ENCODE results near the gene GANAB. TPM values are rescaled to one million over a fixed set of nuclear protein-coding genes. Genes with fewer than 3 reads are reported as not detected.
"Not testable (repeated sequence)": the region's sequence is repeated elsewhere in the genome, so short reads cannot be mapped to it uniquely, and the experiment has no call there.

The GANAB gene
- total and polyA plus RNA-seq, 2 of the 13 experiments (the other 11 are each of a cell fraction or from before 2014, with no cell fraction given): 99.5 to 234 TPM

DNA sequence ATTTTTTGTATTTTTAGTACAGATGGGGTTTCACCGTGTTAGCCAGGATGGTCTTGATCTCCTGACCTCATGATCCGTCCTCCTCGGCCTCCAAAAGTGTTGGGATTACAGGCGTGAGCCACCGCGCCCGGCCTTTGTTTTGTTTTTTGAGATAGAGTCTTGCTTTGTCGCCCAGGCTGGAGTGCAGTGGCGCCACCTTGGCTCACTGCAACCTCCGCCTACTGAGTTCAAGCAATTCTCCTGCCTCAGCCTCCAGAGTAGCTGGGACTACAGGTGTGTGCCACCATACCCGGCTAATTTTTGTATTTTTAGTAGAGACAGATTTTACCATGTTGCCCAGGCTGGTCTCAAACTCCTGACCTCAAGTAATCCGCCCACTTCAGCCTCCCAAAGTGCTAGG, 3.9 kb upstream of the GANAB start:
- FAIRE-seq; ATAC-seq; H2AFZ ChIP-seq (ENCODE audit: low read length); in situ Hi-C loops (cut with HindIII; ENCODE audit: extremely low pct_ligation_motif_present, low pct_unique_long_range_greater_than_20kb); H3K27ac ChIP-seq (ENCODE audit: extremely low read length, insufficient read depth, low read length); H3K9me3 ChIP-seq (ENCODE audit: low read length); H3K9ac ChIP-seq (ENCODE audit: insufficient read depth, low read depth, low read length); H3K4me2 ChIP-seq (ENCODE audit: low read depth, low read length); H3K4me3 ChIP-seq (replicated peaks in 1 of 3; ENCODE audit: insufficient read depth in 1 of 3, low read depth in 2 of 3, low read length in 3 of 3); DNase-seq (ENCODE audit: low spot score); CTCF ChIA-PET (ENCODE audit: low intra/inter-chr PET ratio, low total read pairs); H3K27me3 ChIP-seq (ENCODE audit: control insufficient read depth in 1 of 2, insufficient read depth in 2 of 2, low read length in 2 of 2); H4K20me1 ChIP-seq (ENCODE audit: insufficient read depth, low read length); BruUV-seq (replicated peaks): not testable (repeated sequence)
- WGBS (ENCODE audit: low lambda C conversion rate): 95% methylated on average over 12 of the region's 12 CpGs
- Histone ChIP-seq H3K79me2 (ENCODE audit: insufficient read depth, low read length) (peaks cover 31% of the 10 kb centered on the region), H3K36me3 (replicated peaks in 1 of 2; ENCODE audit: control insufficient read depth in 1 of 2, insufficient read depth in 2 of 2, low read length in 2 of 2) (peaks cover 4 to 14% of the 10 kb centered on the region in 2 experiments; a peak in 3 of 5 replicates), H3K4me1 (ENCODE audit: insufficient read depth, low read length) (peaks cover 40% of the 10 kb centered on the region)
- POLR2A ChIA-PET: interaction anchor here (1.0 to 1.4 kb wide), 3 partner anchors 19 to 76 kb away, joined by 3 to 5 read pairs (median 4); partner anchors contain the start of genes EEF1G and UQCC3
- TF ChIP-seq, protein P1, sequence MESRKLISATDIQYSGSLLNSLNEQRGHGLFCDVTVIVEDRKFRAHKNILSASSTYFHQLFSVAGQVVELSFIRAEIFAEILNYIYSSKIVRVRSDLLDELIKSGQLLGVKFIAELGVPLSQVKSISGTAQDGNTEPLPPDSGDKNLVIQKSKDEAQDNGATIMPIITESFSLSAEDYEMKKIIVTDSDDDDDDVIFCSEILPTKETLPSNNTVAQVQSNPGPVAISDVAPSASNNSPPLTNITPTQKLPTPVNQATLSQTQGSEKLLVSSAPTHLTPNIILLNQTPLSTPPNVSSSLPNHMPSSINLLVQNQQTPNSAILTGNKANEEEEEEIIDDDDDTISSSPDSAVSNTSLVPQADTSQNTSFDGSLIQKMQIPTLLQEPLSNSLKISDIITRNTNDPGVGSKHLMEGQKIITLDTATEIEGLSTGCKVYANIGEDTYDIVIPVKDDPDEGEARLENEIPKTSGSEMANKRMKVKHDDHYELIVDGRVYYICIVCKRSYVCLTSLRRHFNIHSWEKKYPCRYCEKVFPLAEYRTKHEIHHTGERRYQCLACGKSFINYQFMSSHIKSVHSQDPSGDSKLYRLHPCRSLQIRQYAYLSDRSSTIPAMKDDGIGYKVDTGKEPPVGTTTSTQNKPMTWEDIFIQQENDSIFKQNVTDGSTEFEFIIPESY (CRISPR knock-in tag; IDR thresholded peaks at IDR 0.05): peak; percentile 69
- TF ChIP-seq, protein P2, sequence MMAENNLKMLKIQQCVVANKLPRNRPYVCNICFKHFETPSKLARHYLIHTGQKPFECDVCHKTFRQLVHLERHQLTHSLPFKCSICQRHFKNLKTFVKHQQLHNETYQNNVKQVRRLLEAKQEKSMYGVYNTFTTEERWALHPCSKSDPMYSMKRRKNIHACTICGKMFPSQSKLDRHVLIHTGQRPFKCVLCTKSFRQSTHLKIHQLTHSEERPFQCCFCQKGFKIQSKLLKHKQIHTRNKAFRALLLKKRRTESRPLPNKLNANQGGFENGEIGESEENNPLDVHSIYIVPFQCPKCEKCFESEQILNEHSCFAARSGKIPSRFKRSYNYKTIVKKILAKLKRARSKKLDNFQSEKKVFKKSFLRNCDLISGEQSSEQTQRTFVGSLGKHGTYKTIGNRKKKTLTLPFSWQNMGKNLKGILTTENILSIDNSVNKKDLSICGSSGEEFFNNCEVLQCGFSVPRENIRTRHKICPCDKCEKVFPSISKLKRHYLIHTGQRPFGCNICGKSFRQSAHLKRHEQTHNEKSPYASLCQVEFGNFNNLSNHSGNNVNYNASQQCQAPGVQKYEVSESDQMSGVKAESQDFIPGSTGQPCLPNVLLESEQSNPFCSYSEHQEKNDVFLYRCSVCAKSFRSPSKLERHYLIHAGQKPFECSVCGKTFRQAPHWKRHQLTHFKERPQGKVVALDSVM (CRISPR knock-in tag; IDR thresholded peaks at IDR 0.05): peak; percentile 58
- intact Hi-C loops (cut with micrococcal nuclease; ENCODE audit: unreplicated experiment): loop anchor here (5.0 kb wide), 2 partner anchors 38 to 58 kb away; partner anchors contain the start of genes EML3, ROM1 and TUT1

DNA sequence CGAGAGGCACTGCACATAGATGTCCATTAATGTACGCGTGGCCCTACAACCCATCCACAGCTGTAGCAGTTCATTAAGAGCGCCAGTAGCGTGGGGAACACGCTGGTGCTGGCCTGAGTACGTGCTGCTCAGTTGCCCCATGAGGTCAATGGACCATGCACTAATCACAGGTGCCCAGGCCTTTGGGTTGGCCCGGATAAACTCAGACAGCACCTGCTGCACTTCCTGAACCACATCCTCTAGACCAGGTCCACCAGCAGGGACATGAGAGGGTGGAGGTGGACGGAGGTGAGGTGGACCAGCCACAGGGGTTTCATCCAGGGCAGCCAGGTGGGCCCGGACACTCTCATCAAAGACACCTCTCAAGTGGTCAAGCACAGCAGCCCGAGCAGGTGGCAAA, 3.1 kb upstream of the GANAB start:
- Histone ChIP-seq H3K4me2 (ENCODE audit: low read depth, low read length) (no peak overlapping the region), H2AFZ (ENCODE audit: low read length) (no peak overlapping the region), H4K20me1 (ENCODE audit: insufficient read depth, low read length) (peaks cover 8% of the 10 kb centered on the region), H3K9me3 (ENCODE audit: low read length) (no peaks in the 10 kb centered on the region), H3K79me2 (ENCODE audit: insufficient read depth, low read length) (peaks cover 38% of the 10 kb centered on the region), H3K9ac (ENCODE audit: insufficient read depth, low read depth, low read length) (no peak overlapping the region), H3K27me3 (ENCODE audit: control insufficient read depth in 1 of 2, insufficient read depth in 2 of 2, low read length in 2 of 2) (no peaks in the 10 kb centered on the region), H3K27ac (ENCODE audit: extremely low read length, insufficient read depth, low read length) (no peak overlapping the region), H3K4me1 (ENCODE audit: insufficient read depth, low read length) (peaks cover 43% of the 10 kb centered on the region), H3K4me3 (replicated peaks in 1 of 3; ENCODE audit: insufficient read depth in 1 of 3, low read depth in 2 of 3, low read length in 3 of 3) (no peak overlapping the region), H3K36me3 (replicated peaks in 1 of 2; ENCODE audit: control insufficient read depth in 1 of 2, insufficient read depth in 2 of 2, low read length in 2 of 2) (peaks cover 4 to 16% of the 10 kb centered on the region in 2 experiments; a peak in 3 of 5 replicates)
- intact Hi-C loops (cut with micrococcal nuclease; ENCODE audit: unreplicated experiment): no loop called here
- DNase-seq (ENCODE audit: low spot score) (no peak), FAIRE-seq (no peak), ATAC-seq (no peak)
- in situ Hi-C loops (cut with HindIII; ENCODE audit: extremely low pct_ligation_motif_present, low pct_unique_long_range_greater_than_20kb): no loop called here
- WGBS (ENCODE audit: low lambda C conversion rate): 94% methylated on average over 4 of the region's 11 CpGs
- no TSS peak for BruUV-seq (replicated peaks)
- CTCF ChIA-PET (ENCODE audit: low intra/inter-chr PET ratio, low total read pairs): no interaction called here
- no peak for TF ChIP-seq ARID2 (CRISPR knock-in tag; IDR thresholded peaks at IDR 0.05; ENCODE audit: borderline replicate concordance)
- no peak for TF ChIP-seq SMAD3 (CRISPR knock-in tag; IDR thresholded peaks at IDR 0.05)
- no peak for TF ChIP-seq ZNF605 (CRISPR knock-in tag; IDR thresholded peaks at IDR 0.05)
- no peak for TF ChIP-seq ZNF331 (CRISPR knock-in tag; IDR thresholded peaks at IDR 0.05)
- no peak for TF ChIP-seq ZSCAN30 (CRISPR knock-in tag; IDR thresholded peaks at IDR 0.05)
- POLR2A ChIA-PET: interaction anchor here (0.9 to 2.6 kb wide), 3 partner anchors 16 to 192 kb away, joined by 3 to 19 read pairs (median 5); partner anchors contain the start of genes C11orf98, CSKMT and EEF1G
